ENCODE data around the gene ANKRD66. TPM values are rescaled to one million over a fixed set of nuclear protein-coding genes. Genes with fewer than 3 reads are reported as not detected.

The ANKRD66 gene
- polyA plus RNA-seq, 1 donor (not counting 4 experiments of a cell fraction or from before 2014, with no cell fraction given): not detected

DNA sequence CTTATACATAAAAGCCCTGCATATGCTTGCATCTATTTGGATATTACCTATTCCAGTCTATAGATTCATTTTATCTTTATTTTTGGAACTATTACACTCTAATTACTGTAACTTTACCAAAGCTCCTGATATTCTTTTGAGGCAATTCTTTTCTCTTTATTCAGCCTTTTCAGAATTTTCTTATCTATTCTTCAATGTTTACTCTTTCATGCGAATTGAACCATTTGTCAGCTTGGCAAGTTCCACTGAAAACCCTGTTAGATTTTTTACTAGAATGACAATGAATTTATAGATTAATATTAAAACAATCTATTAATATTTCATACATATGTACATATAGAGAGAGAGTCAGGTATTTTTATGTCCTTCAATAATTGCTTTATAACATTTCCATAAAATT is 45.9 kb downstream of the ANKRD66 start:
- Histone ChIP-seq H2AFZ (ENCODE audit: control insufficient read depth, low read length) (no peak overlapping the region), H3K9me1 (ENCODE audit: control insufficient read depth, extremely low read depth, insufficient read depth, low read length) (no peaks in the 10 kb centered on the region), H3K36me3 (ENCODE audit: control insufficient read depth in 2 of 2, extremely low read depth in 1 of 2, insufficient read depth in 2 of 2, low read length in 2 of 2) (no peaks in the 10 kb centered on the region), H3K27me3 (ENCODE audit: control insufficient read depth, extremely low read depth, insufficient read depth, low read length) (no peaks in the 10 kb centered on the region), H3K4me3 (ENCODE audit: control insufficient read depth in 2 of 3, extremely low read depth in 1 of 3, insufficient read depth in 2 of 3, low read depth in 1 of 3, low read length in 3 of 3) (no peak overlapping the region), H3K79me2 (ENCODE audit: control insufficient read depth, insufficient read depth, low read length) (no peaks in the 10 kb centered on the region), H3K4me1 (ENCODE audit: control insufficient read depth, extremely low read depth, insufficient read depth, low read length) (peaks cover 4% of the 10 kb centered on the region), H3K9me3 (ENCODE audit: control insufficient read depth, low read depth, low read length) (no peaks in the 10 kb centered on the region), H4K20me1 (ENCODE audit: control insufficient read depth, extremely low read depth, insufficient read depth, low read length) (no peaks in the 10 kb centered on the region), H3K27ac (ENCODE audit: control insufficient read depth, insufficient read depth, low read length) (no peak overlapping the region), H3K4me2 (ENCODE audit: control insufficient read depth, extremely low read depth, insufficient read depth, low read depth, low read length) (no peak overlapping the region), H3K9ac (ENCODE audit: control insufficient read depth, extremely low read depth, insufficient read depth, low read length) (no peak overlapping the region)
- FAIRE-seq (no peak), DNase-seq (ENCODE audit: low read depth, low spot score) (no peak)
- dilution Hi-C loops (cut with MboI; ENCODE audit: extremely low pct_ligation_motif_present, low sequenced_read_pairs): no loop called here
- TF ChIP-seq, protein P1, sequence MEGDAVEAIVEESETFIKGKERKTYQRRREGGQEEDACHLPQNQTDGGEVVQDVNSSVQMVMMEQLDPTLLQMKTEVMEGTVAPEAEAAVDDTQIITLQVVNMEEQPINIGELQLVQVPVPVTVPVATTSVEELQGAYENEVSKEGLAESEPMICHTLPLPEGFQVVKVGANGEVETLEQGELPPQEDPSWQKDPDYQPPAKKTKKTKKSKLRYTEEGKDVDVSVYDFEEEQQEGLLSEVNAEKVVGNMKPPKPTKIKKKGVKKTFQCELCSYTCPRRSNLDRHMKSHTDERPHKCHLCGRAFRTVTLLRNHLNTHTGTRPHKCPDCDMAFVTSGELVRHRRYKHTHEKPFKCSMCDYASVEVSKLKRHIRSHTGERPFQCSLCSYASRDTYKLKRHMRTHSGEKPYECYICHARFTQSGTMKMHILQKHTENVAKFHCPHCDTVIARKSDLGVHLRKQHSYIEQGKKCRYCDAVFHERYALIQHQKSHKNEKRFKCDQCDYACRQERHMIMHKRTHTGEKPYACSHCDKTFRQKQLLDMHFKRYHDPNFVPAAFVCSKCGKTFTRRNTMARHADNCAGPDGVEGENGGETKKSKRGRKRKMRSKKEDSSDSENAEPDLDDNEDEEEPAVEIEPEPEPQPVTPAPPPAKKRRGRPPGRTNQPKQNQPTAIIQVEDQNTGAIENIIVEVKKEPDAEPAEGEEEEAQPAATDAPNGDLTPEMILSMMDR (optimal IDR thresholded peaks at IDR 0.05 in 1 of 3, IDR thresholded peaks at IDR 0.05 in 1 of 3, conservative IDR thresholded peaks at IDR 0.05 in 1 of 3; ENCODE audit: extremely low read depth in 1 of 3, insufficient read depth in 2 of 3, low read length in 3 of 3): no peak

DNA sequence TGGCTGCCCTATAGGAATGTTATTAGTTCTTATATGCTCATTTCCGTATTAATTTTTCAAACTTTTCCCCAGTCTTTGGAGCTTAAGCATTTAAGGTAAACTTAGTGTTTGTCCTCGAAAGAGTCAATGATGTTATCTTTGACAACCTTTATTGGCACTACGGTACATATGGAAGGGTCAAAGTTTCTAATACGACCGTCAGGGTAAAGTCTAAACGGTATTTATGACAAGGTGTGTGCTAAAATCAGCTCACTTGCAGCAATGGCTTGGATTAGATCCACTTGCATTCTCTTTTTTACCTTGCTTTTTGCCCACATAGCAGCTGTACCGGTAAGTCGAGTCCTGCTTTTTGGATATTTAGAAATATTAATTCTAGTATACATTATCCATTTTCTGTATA is 46.4 kb downstream of the ANKRD66 start, which contains the start of gene MEP1A:
MEP1A (plus strand) TSS at position 252 of the 400 bp plus-strand sequence; CDS start at position 262, 10 bp downstream.
- Histone ChIP-seq H3K79me2 (ENCODE audit: control insufficient read depth, insufficient read depth, low read length) (no peaks in the 10 kb centered on the region), H3K36me3 (ENCODE audit: control insufficient read depth in 2 of 2, extremely low read depth in 1 of 2, insufficient read depth in 2 of 2, low read length in 2 of 2) (no peaks in the 10 kb centered on the region), H3K9me3 (ENCODE audit: control insufficient read depth, low read depth, low read length) (no peaks in the 10 kb centered on the region), H4K20me1 (ENCODE audit: control insufficient read depth, extremely low read depth, insufficient read depth, low read length) (no peaks in the 10 kb centered on the region), H3K9ac (ENCODE audit: control insufficient read depth, extremely low read depth, insufficient read depth, low read length) (no peak within 1 kb of the TSS), H3K4me3 (ENCODE audit: control insufficient read depth in 2 of 3, extremely low read depth in 1 of 3, insufficient read depth in 2 of 3, low read depth in 1 of 3, low read length in 3 of 3) (no peak within 1 kb of the TSS), H3K4me1 (ENCODE audit: control insufficient read depth, extremely low read depth, insufficient read depth, low read length) (peaks cover 4% of the 10 kb centered on the region), H3K9me1 (ENCODE audit: control insufficient read depth, extremely low read depth, insufficient read depth, low read length) (no peaks in the 10 kb centered on the region), H3K27ac (ENCODE audit: control insufficient read depth, insufficient read depth, low read length) (no peak within 1 kb of the TSS), H2AFZ (ENCODE audit: control insufficient read depth, low read length) (no peak within 1 kb of the TSS), H3K27me3 (ENCODE audit: control insufficient read depth, extremely low read depth, insufficient read depth, low read length) (no peaks in the 10 kb centered on the region), H3K4me2 (ENCODE audit: control insufficient read depth, extremely low read depth, insufficient read depth, low read depth, low read length) (no peak within 1 kb of the TSS)
- dilution Hi-C loops (cut with MboI; ENCODE audit: extremely low pct_ligation_motif_present, low sequenced_read_pairs): no loop called here
- FAIRE-seq: no peak
- DNase-seq (ENCODE audit: low read depth, low spot score): no peak
- no peak for TF ChIP-seq EZH2 (IDR thresholded peaks at IDR 0.05; ENCODE audit: low read length)
- TF ChIP-seq, protein P1 (optimal IDR thresholded peaks at IDR 0.05 in 1 of 3, IDR thresholded peaks at IDR 0.05 in 1 of 3, conservative IDR thresholded peaks at IDR 0.05 in 1 of 3; ENCODE audit: extremely low read depth in 1 of 3, insufficient read depth in 2 of 3, low read length in 3 of 3): no peak

All from keratinocyte (primary cell).